Loucy (cell line): ENCODE results near the gene PHACTR1.

Source experiments
- EZH2phosphoT487 ChIP-seq: fragments of 200-600 bp; IDR thresholded peaks from 2 replicates; pipeline ENCODE4 v1.6.1; 2018; ENCODE audit warnings: antibody characterized with exemption, mild to moderate bottlenecking, moderate library complexity, borderline replicate concordance
- TF ChIP-seq, protein P1 (sequence below): fragments of 200-600 bp; sonication (generic); conservative IDR thresholded peaks from 2 replicates; pipeline ENCODE4 v1.5.1; 2014; ENCODE audit warnings: mild to moderate bottlenecking, antibody characterized with exemption, low read length

DNA sequence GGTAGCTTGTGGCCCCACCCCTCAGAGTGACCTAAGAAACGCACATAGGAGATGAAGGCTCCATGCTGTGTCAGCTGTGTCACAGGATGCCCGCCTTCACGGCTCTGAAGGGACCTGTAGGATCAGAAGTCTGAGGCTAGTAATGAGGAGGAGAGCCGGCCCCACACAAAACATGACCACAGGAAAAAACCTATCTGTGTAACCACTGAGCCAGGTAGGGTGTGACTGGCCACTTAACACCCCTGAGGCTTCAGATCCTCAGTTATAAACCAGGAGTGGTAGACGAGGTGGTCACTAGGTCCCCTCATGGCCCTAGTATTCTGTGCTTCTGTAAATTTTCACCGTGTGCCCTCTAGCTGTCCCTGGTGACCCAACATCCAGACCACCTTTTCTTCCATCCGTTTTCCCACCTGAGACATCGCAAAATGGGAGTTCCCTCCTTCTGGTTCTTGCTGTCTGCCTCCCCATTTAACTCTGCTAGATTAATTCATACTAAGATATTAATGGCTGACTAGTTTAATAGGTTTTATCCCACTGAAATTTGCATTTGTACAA lies 558.9 kb downstream of the PHACTR1 start:
- TF ChIP-seq, protein P1, sequence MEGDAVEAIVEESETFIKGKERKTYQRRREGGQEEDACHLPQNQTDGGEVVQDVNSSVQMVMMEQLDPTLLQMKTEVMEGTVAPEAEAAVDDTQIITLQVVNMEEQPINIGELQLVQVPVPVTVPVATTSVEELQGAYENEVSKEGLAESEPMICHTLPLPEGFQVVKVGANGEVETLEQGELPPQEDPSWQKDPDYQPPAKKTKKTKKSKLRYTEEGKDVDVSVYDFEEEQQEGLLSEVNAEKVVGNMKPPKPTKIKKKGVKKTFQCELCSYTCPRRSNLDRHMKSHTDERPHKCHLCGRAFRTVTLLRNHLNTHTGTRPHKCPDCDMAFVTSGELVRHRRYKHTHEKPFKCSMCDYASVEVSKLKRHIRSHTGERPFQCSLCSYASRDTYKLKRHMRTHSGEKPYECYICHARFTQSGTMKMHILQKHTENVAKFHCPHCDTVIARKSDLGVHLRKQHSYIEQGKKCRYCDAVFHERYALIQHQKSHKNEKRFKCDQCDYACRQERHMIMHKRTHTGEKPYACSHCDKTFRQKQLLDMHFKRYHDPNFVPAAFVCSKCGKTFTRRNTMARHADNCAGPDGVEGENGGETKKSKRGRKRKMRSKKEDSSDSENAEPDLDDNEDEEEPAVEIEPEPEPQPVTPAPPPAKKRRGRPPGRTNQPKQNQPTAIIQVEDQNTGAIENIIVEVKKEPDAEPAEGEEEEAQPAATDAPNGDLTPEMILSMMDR = no peak
- no peak for TF ChIP-seq EZH2phosphoT487
